Right atrium auricular region (tissue), 2 donors: ENCODE data around the gene LRP8. TPM values are rescaled to one million over a fixed set of nuclear protein-coding genes. Genes with fewer than 3 reads are reported as not detected.

Source experiments
- DNase-seq: peaks from one replicate; pipeline ENCODE4 v3.0.0-alpha.2; 2019; ENCODE audit warnings: low spot score
- H3K27ac ChIP-seq, 2 donors: fragments of 200-600 bp; sonication (generic); 1 replicate in 1 of 2; 2 replicates in 1 of 2; pipeline ENCODE4 v1.5.1; 2016 to 2019
- H3K27me3 ChIP-seq, 2 donors: fragments of 200-600 bp; sonication (generic); one replicate each; pipeline versions ENCODE4 v1.5.1 to v1.6.0; 2017 to 2019
- H3K36me3 ChIP-seq: fragments of 200-600 bp; sonication (generic); one replicate; pipeline ENCODE4 v1.5.1; 2016
- H3K4me1 ChIP-seq, 2 donors: fragments of 200-600 bp; sonication (generic); one replicate each; pipeline versions ENCODE4 v1.5.1 to v1.6.0; 2017 to 2019
- H3K4me3 ChIP-seq, 2 donors: fragments of 200-600 bp; sonication (generic); 1 replicate in 1 of 2; 2 replicates in 1 of 2; pipeline ENCODE4 v1.5.1; 2017 to 2019; ENCODE audit warnings: mild to moderate bottlenecking in 1 of 2, moderate library complexity in 1 of 2
- H3K9me3 ChIP-seq, 2 donors: fragments of 200-600 bp; sonication (generic); one replicate each; pipeline ENCODE4 v1.5.1; 2019
- CTCF ChIP-seq, 2 donors: fragments of 200-600 bp; sonication (generic); IDR thresholded peaks; one replicate each; pipeline ENCODE4 v1.5.1; 2019; ENCODE audit warnings: antibody characterized with exemption in 2 of 2
- total RNA-seq, 2 donors: library from RNA; depleted of rRNA; stranded (reverse); fragments of >200 nt; gene quantifications; one replicate each; pipeline ENCODE4 v1.1.0, GENCODE V29; 2016

Gene LRP8
- total RNA-seq, 2 donors from 2014 or later = 2.2 to 3.6 TPM

GRCh38 chr1:53273526-53273925, 54.3 kb downstream of the LRP8 start:
- Histone ChIP-seq H3K27ac (no peak overlapping the region), H3K4me1 (no peaks in the 10 kb centered on the region), H3K36me3 (no peaks in the 10 kb centered on the region), H3K9me3 (no peaks in the 10 kb centered on the region), H3K27me3 (no peaks in the 10 kb centered on the region), H3K4me3 (no peak overlapping the region)
- no peak for TF ChIP-seq CTCF (IDR thresholded peaks at IDR 0.05)
- DNase-seq = no peak

DNA sequence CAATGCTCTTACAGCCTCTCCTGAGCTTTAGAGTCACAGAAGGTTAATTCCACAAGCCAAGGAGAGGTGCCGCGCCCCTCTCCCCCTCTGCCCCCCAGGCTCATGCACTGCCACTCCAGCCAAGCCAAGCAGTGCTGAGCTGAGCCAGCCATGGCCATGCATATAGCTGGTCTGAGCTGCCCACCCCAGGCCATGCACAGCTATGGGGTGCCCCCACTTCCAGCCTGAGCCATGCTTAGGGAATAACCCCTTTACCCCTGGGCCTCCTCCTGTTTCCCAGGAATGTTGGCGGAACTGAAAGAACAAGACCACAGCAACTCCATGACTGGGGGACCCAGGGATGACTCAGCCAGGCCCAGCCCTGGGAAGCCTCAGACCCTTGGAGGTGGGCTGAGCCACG, 55.5 kb downstream of the LRP8 start:
- Histone ChIP-seq H3K9me3 (no peaks in the 10 kb centered on the region), H3K27ac (no peak overlapping the region)
- no peak for TF ChIP-seq CTCF (IDR thresholded peaks at IDR 0.05)

DNA sequence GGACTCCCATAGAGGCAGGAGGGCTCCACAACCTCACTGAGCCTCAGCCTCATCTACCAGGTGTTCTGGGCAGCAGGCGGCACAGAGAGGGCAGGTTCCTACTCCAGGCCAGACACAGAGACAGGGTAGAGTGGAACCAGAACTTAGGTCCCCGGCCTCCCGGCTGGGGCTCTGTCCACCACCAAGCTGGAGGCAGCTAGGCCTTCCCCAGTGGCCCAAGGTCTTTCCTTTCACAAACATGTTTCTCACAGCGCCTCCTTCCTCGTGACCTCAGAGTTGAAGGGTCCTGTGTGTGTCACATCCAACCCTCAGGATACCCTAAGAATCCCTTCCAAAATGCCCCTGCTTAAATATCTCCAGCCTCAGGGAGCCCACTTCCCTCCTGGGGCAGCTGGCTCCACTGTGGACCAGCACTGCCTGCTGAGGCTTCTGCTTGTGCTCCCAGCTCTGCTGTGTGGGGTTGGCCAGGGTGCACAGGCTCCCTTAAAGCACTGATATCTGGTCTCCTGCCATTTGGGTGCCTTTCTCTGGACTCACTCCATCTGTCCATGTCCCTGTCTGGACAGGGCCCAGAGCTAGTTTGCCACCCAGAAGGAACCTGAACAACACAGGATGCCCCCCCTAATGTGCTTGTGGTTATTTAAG, 56.3 kb downstream of the LRP8 start:
- Histone ChIP-seq H3K4me1 (no peaks in the 10 kb centered on the region), H3K36me3 (no peaks in the 10 kb centered on the region), H3K27me3 (no peaks in the 10 kb centered on the region), H3K9me3 (no peaks in the 10 kb centered on the region), H3K4me3 (no peak overlapping the region), H3K27ac (no peak overlapping the region)
- DNase-seq = no peak
- TF ChIP-seq CTCF (IDR thresholded peaks at IDR 0.05) = no peak

More for the DNA sequence above, 55.5 kb downstream of the LRP8 start:
- Histone ChIP-seq H3K4me1 (no peaks in the 10 kb centered on the region), H3K4me3 (no peak overlapping the region), H3K36me3 (no peaks in the 10 kb centered on the region), H3K27me3 (no peaks in the 10 kb centered on the region)
- DNase-seq = no peak

DNA sequence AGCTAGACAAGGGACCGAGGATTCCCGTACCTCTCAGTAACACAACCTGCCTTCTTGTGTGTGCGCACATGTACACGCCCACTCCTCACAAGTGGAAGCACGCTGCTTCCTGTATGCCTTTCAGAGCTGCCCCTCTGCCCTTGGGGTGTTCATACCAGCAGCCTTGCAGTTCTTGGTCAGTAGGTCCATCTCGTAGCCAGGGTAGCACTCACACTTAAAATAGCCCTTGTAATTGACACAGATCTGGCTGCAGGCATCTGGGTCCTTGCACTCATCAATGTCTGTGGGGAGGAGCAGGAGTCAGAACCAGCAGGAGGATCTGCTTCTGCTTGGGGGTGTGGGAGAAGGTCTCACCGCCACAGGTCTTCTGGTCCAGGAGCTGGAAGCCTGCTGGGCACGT, 57.0 kb downstream of the LRP8 start:
- Histone ChIP-seq H3K27me3 (no peaks in the 10 kb centered on the region), H3K36me3 (no peaks in the 10 kb centered on the region), H3K9me3 (no peaks in the 10 kb centered on the region), H3K4me3 (no peak overlapping the region), H3K27ac (no peak overlapping the region), H3K4me1 (no peaks in the 10 kb centered on the region)
- DNase-seq = no peak
- TF ChIP-seq CTCF (IDR thresholded peaks at IDR 0.05) = no peak

- Histone ChIP-seq H3K27ac (no peak overlapping the region), H3K36me3 (no peaks in the 10 kb centered on the region), H3K4me3 (no peak overlapping the region), H3K4me1 (no peaks in the 10 kb centered on the region), H3K9me3 (no peaks in the 10 kb centered on the region), H3K27me3 (no peaks in the 10 kb centered on the region)
- DNase-seq = no peak
- TF ChIP-seq CTCF (IDR thresholded peaks at IDR 0.05) = no peak
Measured at GRCh38 chr1:53270107-53270506, 57.8 kb downstream of the LRP8 start.

- Histone ChIP-seq H3K27ac (no peak overlapping the region), H3K4me1 (no peaks in the 10 kb centered on the region), H3K36me3 (no peaks in the 10 kb centered on the region), H3K27me3 (no peaks in the 10 kb centered on the region), H3K4me3 (no peak overlapping the region), H3K9me3 (no peaks in the 10 kb centered on the region)
- no peak for DNase-seq
- no peak for TF ChIP-seq CTCF (IDR thresholded peaks at IDR 0.05)
Measured at GRCh38 chr1:53267761-53268160, 60.1 kb downstream of the LRP8 start.
